H1 (cell line): Measurements from ENCODE around the gene PRAF2. TPM values are rescaled to one million over a fixed set of nuclear protein-coding genes. Genes with fewer than 3 reads are reported as not detected.

ENCODE experiments used
- CTCF ChIA-PET: fragments of 300-600 bp; sonication (Branson Sonifier 250); formaldehyde crosslinking; loops from one replicate; lab custom pipeline; 2021; ENCODE audit not compliant: partially characterized antibody; lab: Charles Lee
- POLR2A ChIA-PET: fragments of 300-600 bp; sonication (Branson Sonifier 250); formaldehyde crosslinking; loops from one replicate; lab custom pipeline; 2021; ENCODE audit warnings: inconsistent platforms; ENCODE audit not compliant: partially characterized antibody; lab: Charles Lee
- DNase-seq, 2 experiments: peaks; one replicate each; pipeline versions ENCODE4 v3.0.0 to v3.0.0-alpha.2; 2010 to 2022; ENCODE audit warnings: low spot score in 2 of 2, low read depth in 1 of 2, mixed read lengths in 1 of 2
- FAIRE-seq: peaks from 2 replicates; lab custom pipeline; 2011; peaks lifted over from hg19 to GRCh38; lab: Jason Lieb, UNC
- H2AFZ ChIP-seq: 2 replicates; pipeline ENCODE4 v1.8.1; 2012; ENCODE audit warnings: low read length, inconsistent platforms
- H2AK5ac ChIP-seq: 2 replicates; pipeline ENCODE4 v1.6.1; 2013; ENCODE audit warnings: low read depth, low read length
- H2BK120ac ChIP-seq: replicated peaks from 2 replicates; pipeline ENCODE3; 2013; ENCODE audit warnings: low read depth, low read length, inconsistent platforms
- H2BK12ac ChIP-seq: 2 replicates; pipeline ENCODE4 v1.6.1; 2013; ENCODE audit warnings: low read depth, low read length
- H2BK15ac ChIP-seq: 2 replicates; pipeline ENCODE4 v1.6.1; 2013; ENCODE audit warnings: low read length
- H2BK20ac ChIP-seq: 2 replicates; pipeline ENCODE4 v1.6.1; 2013; ENCODE audit warnings: low read length
- H2BK5ac ChIP-seq: 2 replicates; pipeline ENCODE4 v1.6.1; 2013; ENCODE audit warnings: low read depth, low read length
- H3K14ac ChIP-seq: 2 replicates; pipeline ENCODE4 v1.6.1; 2013; ENCODE audit warnings: inconsistent platforms; ENCODE audit not compliant: insufficient read length
- H3K18ac ChIP-seq: 2 replicates; pipeline ENCODE4 v1.6.1; 2013; ENCODE audit warnings: low read length; ENCODE audit errors: extremely low read depth
- H3K23ac ChIP-seq: 2 replicates; pipeline ENCODE4 v1.6.1; 2013; ENCODE audit warnings: inconsistent platforms; ENCODE audit not compliant: insufficient read length
- H3K23me2 ChIP-seq: 2 replicates; pipeline ENCODE4 v1.6.1; 2013; ENCODE audit warnings: low read depth, low read length
- H3K27ac ChIP-seq: 2 replicates; pipeline ENCODE4 v1.6.1; 2011; ENCODE audit warnings: low read depth, low read length, inconsistent platforms
- H3K27me3 ChIP-seq, 4 experiments: replicated peaks in 1 of 4; 1 replicate in 1 of 4; 2 replicates in 3 of 4; pipeline versions ENCODE4 v1.6.1 to v1.8.1; 2011 to 2013; ENCODE audit warnings: low read length in 3 of 4, mild to moderate bottlenecking in 3 of 4, inconsistent platforms in 2 of 4, mixed read lengths in 2 of 4, moderate library complexity in 1 of 4; ENCODE audit not compliant: control insufficient read depth in 3 of 4, insufficient read depth in 3 of 4; ENCODE audit errors: extremely low read depth in 1 of 4
- H3K36me3 ChIP-seq, 4 experiments: 2 replicates each; pipeline versions ENCODE4 v1.6.1 to v1.8.1; 2011 to 2013; ENCODE audit warnings: mild to moderate bottlenecking in 4 of 4, low read length in 3 of 4, moderate library complexity in 2 of 4, control low read depth in 1 of 4, inconsistent platforms in 1 of 4; ENCODE audit not compliant: insufficient read depth in 4 of 4, control insufficient read depth in 2 of 4
- H3K4ac ChIP-seq: replicated peaks from 2 replicates; pipeline ENCODE3; 2013; ENCODE audit warnings: low read length, low read depth, mixed read lengths, inconsistent platforms; ENCODE audit not compliant: insufficient read length
- H3K4me1 ChIP-seq, 4 experiments: replicated peaks in 1 of 4; 1 replicate in 1 of 4; 2 replicates in 3 of 4; pipeline versions ENCODE4 v1.6.1 to v1.8.1; 2011 to 2013; ENCODE audit warnings: low read length in 3 of 4, inconsistent platforms in 2 of 4, mixed read lengths in 1 of 4; ENCODE audit not compliant: insufficient read depth in 4 of 4, control insufficient read depth in 3 of 4
- H3K4me2 ChIP-seq, 2 experiments: 2 replicates each; pipeline versions ENCODE4 v1.6.1 to v1.8.1; 2011 to 2013; ENCODE audit warnings: low read depth in 2 of 2, low read length in 2 of 2, control low read depth in 1 of 2, inconsistent platforms in 1 of 2, mild to moderate bottlenecking in 1 of 2; ENCODE audit not compliant: insufficient read depth in 1 of 2
- H3K4me3 ChIP-seq, 4 experiments: fragments of 200-600, 300-600 bp in 1 of 4; sonication (generic), shearing (Covaris generic), sonication (Bioruptor Twin) in 1 of 4; 2 replicates each; pipeline versions ENCODE4 v1.5.1 to v1.8.1; 2011 to 2016; ENCODE audit warnings: low read length in 4 of 4, low read depth in 3 of 4, control low read depth in 2 of 4, inconsistent platforms in 2 of 4, mild to moderate bottlenecking in 2 of 4, mixed read lengths in 1 of 4, moderate library complexity in 1 of 4; ENCODE audit not compliant: insufficient read depth in 2 of 4; ENCODE audit errors: extremely low read depth in 1 of 4
- H3K56ac ChIP-seq: replicated peaks from 2 replicates; pipeline ENCODE3; 2013; ENCODE audit warnings: low read depth, mild to moderate bottlenecking, mixed read lengths, low read length, inconsistent platforms; ENCODE audit not compliant: insufficient read length
- H3K79me1 ChIP-seq: 2 replicates; pipeline ENCODE4 v1.6.1; 2013; ENCODE audit warnings: low read depth, low read length, control low read depth
- H3K79me2 ChIP-seq, 2 experiments: 2 replicates each; pipeline versions ENCODE4 v1.6.1 to v1.8.1; 2012 to 2013; ENCODE audit warnings: low read length in 2 of 2, mild to moderate bottlenecking in 2 of 2, inconsistent platforms in 1 of 2; ENCODE audit not compliant: insufficient read depth in 2 of 2, control insufficient read depth in 1 of 2
- H3K9ac ChIP-seq, 4 experiments: replicated peaks in 1 of 4; 1 replicate in 1 of 4; 2 replicates in 3 of 4; pipeline versions ENCODE4 v1.6.1 to v1.8.1; 2011 to 2013; ENCODE audit warnings: low read depth in 3 of 4, low read length in 3 of 4, control low read depth in 2 of 4, mild to moderate bottlenecking in 2 of 4, moderate library complexity in 2 of 4, inconsistent platforms in 1 of 4; ENCODE audit errors: extremely low read depth in 1 of 4
- H3K9me3 ChIP-seq, 2 experiments: 2 replicates each; pipeline versions ENCODE4 v1.6.1 to v1.8.1; 2012 to 2013; ENCODE audit warnings: mild to moderate bottlenecking in 2 of 2, moderate library complexity in 2 of 2, control low read depth in 1 of 2, inconsistent platforms in 1 of 2, low read depth in 1 of 2, low read length in 1 of 2, mixed read lengths in 1 of 2; ENCODE audit not compliant: insufficient read depth in 2 of 2
- H4K20me1 ChIP-seq, 2 experiments: replicated peaks in 1 of 2; 2 replicates each; pipeline versions ENCODE3 to v1.8.1; 2011 to 2013; ENCODE audit warnings: inconsistent platforms in 2 of 2, low read length in 2 of 2, mild to moderate bottlenecking in 1 of 2; ENCODE audit not compliant: insufficient read depth in 2 of 2, control insufficient read depth in 1 of 2
- H4K5ac ChIP-seq: 2 replicates; pipeline ENCODE4 v1.6.1; 2013; ENCODE audit warnings: low read length, low read depth, mixed read lengths, inconsistent platforms; ENCODE audit not compliant: insufficient read length
- H4K8ac ChIP-seq: 2 replicates; pipeline ENCODE4 v1.8.0; 2013; ENCODE audit warnings: mild to moderate bottlenecking, moderate library complexity, low read length, inconsistent platforms; ENCODE audit not compliant: insufficient read depth; ENCODE audit errors: extremely low read depth
- H4K91ac ChIP-seq: replicated peaks from 2 replicates; pipeline ENCODE3; 2013; ENCODE audit warnings: low read length, mixed read lengths, inconsistent platforms; ENCODE audit not compliant: insufficient read length
- BACH1 ChIP-seq: IDR thresholded peaks from 2 replicates; pipeline ENCODE4 v1.6.1; 2012; ENCODE audit warnings: low read length, improper control_type of control experiment
- BCL11A ChIP-seq, 2 experiments: IDR thresholded peaks; one replicate each; pipeline ENCODE4 v1.6.1; 2011; ENCODE audit warnings: low read depth in 2 of 2, low read length in 2 of 2, mild to moderate bottlenecking in 2 of 2
- BRCA1 ChIP-seq: IDR thresholded peaks from 2 replicates; pipeline ENCODE4 v1.6.1; 2012; ENCODE audit warnings: low read depth, low read length, improper control_type of control experiment
- KDM4A ChIP-seq: IDR thresholded peaks from one replicate; pipeline ENCODE4 v1.7.1; 2012; ENCODE audit warnings: low read depth, mild to moderate bottlenecking, moderate library complexity, low read length, inconsistent platforms; ENCODE audit not compliant: severe bottlenecking
- KDM5A ChIP-seq: fragments of 200-600 bp; IDR thresholded peaks from 2 replicates; pipeline ENCODE4 v1.7.1; 2012; ENCODE audit warnings: mild to moderate bottlenecking, low read length, inconsistent platforms, mixed read lengths
- RFX5 ChIP-seq: IDR thresholded peaks from 2 replicates; pipeline ENCODE4 v1.6.1; 2011; ENCODE audit warnings: low read depth, low read length, improper control_type of control experiment, borderline replicate concordance
- RXRA ChIP-seq: IDR thresholded peaks from 2 replicates; pipeline ENCODE4 v1.6.1; 2011; ENCODE audit warnings: low read depth, mild to moderate bottlenecking, low read length, moderate library complexity; ENCODE audit not compliant: insufficient read depth
- SP2 ChIP-seq: IDR thresholded peaks from 2 replicates; pipeline ENCODE4 v1.6.1; 2012; ENCODE audit warnings: mild to moderate bottlenecking, low read length, inconsistent platforms
- TBP ChIP-seq: IDR thresholded peaks from 2 replicates; pipeline ENCODE4 v1.6.1; 2011; ENCODE audit warnings: low read depth, low read length, improper control_type of control experiment
- WGBS, 2 experiments: shearing (Covaris generic) in 1 of 2; methylation state at CpG; one replicate each; pipeline versions ENCODE4 v1.1.6 to v1.1.7; 2013 to 2015; ENCODE audit warnings: low lambda C conversion rate in 2 of 2, mixed read lengths in 2 of 2, inconsistent platforms in 1 of 2, low coverage in 1 of 2, missing lambda C conversion rate in 1 of 2; ENCODE audit not compliant: insufficient replicate concordance in 2 of 2, insufficient coverage in 1 of 2, insufficient read length in 1 of 2; ENCODE audit errors: extremely low coverage in 1 of 2, missing lambda C conversion rate in 1 of 2; 5-methylcytosine and 5-hydroxymethylcytosine counted together
- polyA plus RNA-seq, 7 experiments: library from polyadenylated mRNA; depleted of rRNA in 3 of 7; stranded (reverse) in 5 of 7; unstranded in 2 of 7; fragments of >200 nt in 5 of 7; fragments of 200-250 nt in 2 of 7; gene quantifications; 1 replicate in 5 of 7; 2 replicates in 1 of 7; 4 replicates in 1 of 7; pipeline versions ENCODE4 v1.2.1 to v1.2.3, GENCODE V29; 2011 to 2013; ENCODE audit warnings: missing spikeins in 2 of 7, mixed read lengths in 2 of 7
- total RNA-seq: library from RNA; stranded (reverse); fragmentation: NEBNext Ultra II Directional; extraction: Animal tissue kit (Norgen Biotek cat#: 25700); gene quantifications from 2 replicates; pipeline ENCODE4 v1.2.1, GENCODE V29; 2021

Gene PRAF2
- total and polyA plus RNA-seq, 2 of the 8 experiments (the other 6 are each of a cell fraction or from before 2014, with no cell fraction given) = 11.3 to 15.4 TPM

DNA sequence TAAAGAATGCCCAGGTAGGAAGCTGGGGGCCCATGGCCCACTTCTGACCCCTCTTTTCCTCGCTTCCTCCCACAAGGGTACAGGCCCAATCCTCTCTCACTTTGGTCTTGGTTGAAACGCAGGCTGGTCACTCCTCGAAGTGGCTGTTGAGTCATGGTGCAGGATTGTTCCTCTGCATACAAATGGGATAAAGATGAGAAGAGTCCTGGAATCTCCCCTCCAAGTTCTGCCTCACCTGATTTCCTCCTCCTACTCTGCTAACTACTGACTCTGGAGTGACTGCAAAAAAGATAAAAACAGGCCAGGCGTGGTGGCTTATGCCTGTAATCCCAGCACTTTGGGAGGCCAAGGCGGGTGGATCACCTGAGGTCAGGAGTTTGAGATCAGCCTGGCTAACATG, 4.1 kb upstream of the PRAF2 start:
- ChIA-PET CTCF (interaction anchor here (1.0 kb wide), 1 partner anchor 20 kb away, joined by 3 read pairs; no protein-coding TSS in a partner anchor), POLR2A (interaction anchor here (1.0 to 1.5 kb wide), 2 partner anchors 10 to 76 kb away, joined by 3 to 4 read pairs; partner anchors contain the start of gene GRIPAP1)
- Histone ChIP-seq H3K79me1 (no peaks in the 10 kb centered on the region), H3K4me2 (no peak overlapping the region), H3K4ac (no peak overlapping the region), H4K5ac (no peak overlapping the region), H2AK5ac (no peak overlapping the region), H3K14ac (no peak overlapping the region), H3K27me3 (no peaks in the 10 kb centered on the region), H3K36me3 (peaks cover 0 to 4% (median 0%) of the 10 kb centered on the region in 4 experiments; a peak in 2 of 8 replicates), H3K27ac (no peak overlapping the region), H3K56ac (no peak overlapping the region), H4K20me1 (no peaks in the 10 kb centered on the region), H3K79me2 (no peaks in the 10 kb centered on the region), H3K4me3 (no peak overlapping the region), H3K23ac (no peak overlapping the region), H3K9ac (no peak overlapping the region), H2BK5ac (no peak overlapping the region), H3K18ac (no peak overlapping the region), H3K23me2 (no peaks in the 10 kb centered on the region; the same call in 1 of the 2 replicates), H4K91ac (no peak overlapping the region), H2BK120ac (no peak overlapping the region), H2BK15ac (no peak overlapping the region), H2AFZ (no peak overlapping the region), H4K8ac (no peak overlapping the region), H3K9me3 (no peaks in the 10 kb centered on the region), H2BK12ac (no peak overlapping the region), H3K4me1 (0 out of 7 replicates have a peak, but pooled peaks cover 0 to under 1% (median 0%) of the 10 kb centered on the region in 4 experiments), H2BK20ac (no peak overlapping the region)
- TF ChIP-seq KDM4A (no peak), TBP (no peak), RXRA (no peak), BRCA1 (no peak), BCL11A (IDR thresholded peaks at IDR 0.05; ENCODE audit: low read depth in 2 of 2, low read length in 2 of 2) (no peak), SP2 (no peak), BACH1 (no peak), RFX5 (no peak), KDM5A (no peak)
- DNase-seq (no peak), FAIRE-seq (no peak)
- WGBS, 2 experiments = 82% methylated on average over 4 of the region's 5 CpGs; no CpG with 5 or more reads in 1 of the 2 experiments
